Measurements from ENCODE around the gene PCDHGA2.
"Not testable (repeated sequence)": the region's sequence is repeated elsewhere in the genome, so short reads cannot be mapped to it uniquely, and the experiment has no call there.

PCDHGA2 gene
- total RNA-seq = 0.05 to 0.17 reads per million in 2 donors

- DNase-seq = no peak
Measured at GRCh38 chr5:141338538-141339306, at the start of gene PCDHGA2. TSS of gene PCDHGA2 (plus strand) at chr5:141338760.

- DNase-seq = no peak
Measured at GRCh38 chr5:141298376-141298775, 40.2 kb upstream of the PCDHGA2 start.

GRCh38 chr5:141303756-141304155 is 34.8 kb upstream of the PCDHGA2 start, which contains the start of gene SLC25A2:
TSS of gene SLC25A2 (minus strand) at chr5:141304049. CDS start at chr5:141303865, 184 bp downstream.
- DNase-seq = no peak

GRCh38 chr5:141306630-141307029 is 31.9 kb upstream of the PCDHGA2 start:
- DNase-seq = no peak

GRCh38 chr5:141313711-141314110 is 24.8 kb upstream of the PCDHGA2 start:
- no peak for DNase-seq

GRCh38 chr5:141316963-141317362 is 21.6 kb upstream of the PCDHGA2 start:
- not testable (repeated sequence) for DNase-seq

GRCh38 chr5:141319202-141319601 is 19.4 kb upstream of the PCDHGA2 start:
- DNase-seq = no peak

- DNase-seq = no peak
Measured at GRCh38 chr5:141319699-141320098, 18.9 kb upstream of the PCDHGA2 start.

GRCh38 chr5:141320225-141321169 is 18.1 kb upstream of the PCDHGA2 start, which contains the start of gene TAF7:
TSS of gene TAF7 (minus strand) at chr5:141320784. CDS start at chr5:141320044, 740 bp downstream.
- DNase-seq = peak; percentile 78

GRCh38 chr5:141322261-141322660 is 16.3 kb upstream of the PCDHGA2 start:
- no peak for DNase-seq

- DNase-seq = peak; percentile 16
Measured at GRCh38 chr5:141326088-141326854, 12.3 kb upstream of the PCDHGA2 start.

GRCh38 chr5:141328231-141328630 is 10.3 kb upstream of the PCDHGA2 start:
- DNase-seq = no peak

- DNase-seq = no peak
Measured at GRCh38 chr5:141330299-141331080, 8.1 kb upstream of the PCDHGA2 start, which contains the start of gene PCDHGA1. TSS of gene PCDHGA1 (plus strand) at chr5:141330514.

GRCh38 chr5:141332571-141332970 is 6.0 kb upstream of the PCDHGA2 start:
- not testable (repeated sequence) for DNase-seq

- DNase-seq = not testable (repeated sequence)
Measured at GRCh38 chr5:141340781-141341354, 2.3 kb downstream of the PCDHGA2 start.

GRCh38 chr5:141342773-141343172 is 4.2 kb downstream of the PCDHGA2 start:
- no peak for DNase-seq

- no peak for DNase-seq
Measured at GRCh38 chr5:141343242-141343952, 4.8 kb downstream of the PCDHGA2 start, which contains the start of gene PCDHGA3. TSS of gene PCDHGA3 (plus strand) at chr5:141343829. CDS start at chr5:141344034, 205 bp downstream.

GRCh38 chr5:141343953-141344463 is 5.4 kb downstream of the PCDHGA2 start:
- DNase-seq = no peak

- DNase-seq = no peak
Measured at GRCh38 chr5:141345327-141345726, 6.8 kb downstream of the PCDHGA2 start.

GRCh38 chr5:141346017-141346416 is 7.5 kb downstream of the PCDHGA2 start:
- DNase-seq = not testable (repeated sequence)
